IPS-20b (cell line): ENCODE data around the gene CERS4.
"Not testable (repeated sequence)": the region's sequence is repeated elsewhere in the genome, so short reads cannot be mapped to it uniquely, and the experiment has no call there.

ENCODE experiments used
- H3K27ac ChIP-seq: one replicate; pipeline ENCODE4 v1.5.1; 2013; ENCODE audit warnings: low read length
- H3K27me3 ChIP-seq: 2 replicates; pipeline ENCODE4 v1.6.1; 2013; ENCODE audit warnings: mild to moderate bottlenecking, low read length, inconsistent platforms; ENCODE audit not compliant: insufficient read depth
- H3K36me3 ChIP-seq: 2 replicates; pipeline ENCODE4 v1.6.1; 2013; ENCODE audit warnings: low read depth, mild to moderate bottlenecking, inconsistent platforms, low read length, moderate library complexity; ENCODE audit not compliant: insufficient read depth
- H3K4me1 ChIP-seq: 2 replicates; pipeline ENCODE4 v1.6.1; 2013; ENCODE audit warnings: mild to moderate bottlenecking, control low read depth, inconsistent platforms, low read length, moderate library complexity; ENCODE audit not compliant: insufficient read depth
- H3K4me3 ChIP-seq: 2 replicates; pipeline ENCODE4 v1.5.1; 2013; ENCODE audit warnings: mild to moderate bottlenecking, low read length, inconsistent platforms
- H3K9ac ChIP-seq: 2 replicates; pipeline ENCODE4 v1.6.1; 2013; ENCODE audit warnings: low read depth, mild to moderate bottlenecking, inconsistent platforms, low read length, moderate library complexity
- H3K9me3 ChIP-seq: 2 replicates; pipeline ENCODE4 v1.6.1; 2013; ENCODE audit warnings: mild to moderate bottlenecking, low read depth, low read length, inconsistent platforms; ENCODE audit not compliant: insufficient read depth

Gene CERS4

DNA sequence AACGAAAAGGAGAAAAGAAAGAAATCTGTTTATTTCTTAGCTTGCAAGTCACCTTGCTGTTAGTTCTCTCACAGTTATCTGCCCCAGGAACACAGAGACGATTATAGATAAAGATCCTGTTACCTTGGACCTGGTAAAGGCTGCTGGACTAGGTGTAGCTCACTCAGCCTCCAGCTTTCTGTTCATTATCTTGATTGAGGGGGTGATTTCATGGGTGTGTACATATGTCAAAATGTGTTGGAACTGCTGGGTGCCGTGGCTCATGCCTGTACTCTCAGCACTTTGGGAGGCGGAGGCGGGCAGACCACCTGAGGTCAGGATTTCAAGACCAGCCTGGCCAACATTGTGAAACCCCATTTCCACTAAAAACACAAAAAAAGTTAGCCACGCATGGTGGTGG lies 27.9 kb downstream of the CERS4 start:
- no peaks in the 10 kb centered on the region for H3K9me3 ChIP-seq
- peaks cover 10% of the 10 kb centered on the region; the same call in 1 of the 2 replicates for H3K4me1 ChIP-seq
- H3K4me3 ChIP-seq = no peak overlapping the region
- no peak overlapping the region for H3K9ac ChIP-seq
- H3K36me3 ChIP-seq = peaks cover 2% of the 10 kb centered on the region; the same call in 1 of the 2 replicates
- H3K27me3 ChIP-seq = no peaks in the 10 kb centered on the region
- H3K27ac ChIP-seq = no peak overlapping the region

DNA sequence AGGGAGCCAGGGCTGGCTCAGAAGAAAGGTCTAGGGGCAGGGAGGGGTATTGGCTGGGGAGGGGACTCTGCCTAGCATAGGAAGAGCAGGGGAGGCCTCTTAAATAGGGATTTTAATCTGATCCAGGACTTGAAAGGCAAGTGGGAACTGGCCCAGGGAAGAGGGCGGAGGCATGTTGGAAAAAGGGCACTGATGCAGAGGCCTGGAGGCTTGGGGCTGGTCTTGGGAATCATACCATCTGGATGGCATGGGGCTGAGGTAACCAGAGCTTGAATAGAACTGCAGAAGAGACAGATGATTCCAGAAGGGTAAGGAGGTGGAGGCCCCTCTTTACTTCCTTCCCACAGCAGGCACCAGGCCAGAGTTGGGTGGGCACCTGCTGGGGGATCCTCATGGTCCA lies 29.1 kb downstream of the CERS4 start:
- Histone ChIP-seq H3K36me3 (peaks cover 2% of the 10 kb centered on the region), H3K4me1 (peaks cover 10% of the 10 kb centered on the region; the same call in 1 of the 2 replicates), H3K9me3 (0 out of 2 replicates have a peak, but pooled peaks cover 2% of the 10 kb centered on the region), H3K9ac (no peak overlapping the region), H3K27me3 (no peaks in the 10 kb centered on the region), H3K27ac (no peak overlapping the region), H3K4me3 (no peak overlapping the region)

DNA sequence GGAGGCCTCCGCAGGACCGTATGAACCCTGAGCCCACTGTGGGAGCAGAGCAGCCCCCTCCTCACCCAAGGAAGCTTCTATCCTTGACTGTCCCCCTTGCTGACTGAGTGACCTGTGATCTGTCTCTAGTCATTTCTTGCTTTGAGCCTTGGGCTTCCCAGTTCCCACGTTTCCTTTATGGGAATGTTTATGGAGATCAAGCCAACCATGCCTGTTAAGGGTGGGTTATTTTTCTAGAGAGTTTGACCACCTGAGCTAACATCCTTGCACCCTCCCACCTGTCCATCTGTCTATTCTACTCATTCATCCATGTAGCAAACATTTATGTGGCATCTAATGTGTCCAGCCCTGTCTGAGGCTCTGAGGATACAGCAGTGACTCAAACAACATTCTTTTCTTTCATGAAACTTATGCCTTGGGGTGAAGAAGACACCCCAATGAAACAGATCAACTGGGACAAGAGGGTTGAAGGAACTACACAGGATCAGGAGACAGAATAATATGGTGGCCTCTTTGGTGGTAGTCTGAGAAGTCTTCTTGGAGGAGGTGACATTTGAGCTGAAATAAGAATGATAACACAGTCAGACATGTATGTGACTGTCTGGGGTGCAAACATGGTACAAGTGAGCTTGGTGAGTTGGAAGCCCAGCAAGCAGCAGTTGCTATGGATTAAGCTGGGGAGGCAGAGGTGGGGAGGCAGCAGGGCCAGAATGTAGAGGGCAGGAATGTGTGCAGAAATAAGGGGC lies 30.5 kb downstream of the CERS4 start:
- H3K9ac ChIP-seq = peak overlapping the region; percentile 52; the same call in 1 of the 2 replicates
- H3K4me1 ChIP-seq = peaks cover 10% of the 10 kb centered on the region; the same call in 1 of the 2 replicates
- H3K27ac ChIP-seq = no peak overlapping the region
- H3K4me3 ChIP-seq = no peak overlapping the region; the same call in 1 of the 2 replicates
- H3K36me3 ChIP-seq = peaks cover 2% of the 10 kb centered on the region
- H3K9me3 ChIP-seq = 0 out of 2 replicates have a peak, but pooled peaks cover 3% of the 10 kb centered on the region
- H3K27me3 ChIP-seq = no peaks in the 10 kb centered on the region

DNA sequence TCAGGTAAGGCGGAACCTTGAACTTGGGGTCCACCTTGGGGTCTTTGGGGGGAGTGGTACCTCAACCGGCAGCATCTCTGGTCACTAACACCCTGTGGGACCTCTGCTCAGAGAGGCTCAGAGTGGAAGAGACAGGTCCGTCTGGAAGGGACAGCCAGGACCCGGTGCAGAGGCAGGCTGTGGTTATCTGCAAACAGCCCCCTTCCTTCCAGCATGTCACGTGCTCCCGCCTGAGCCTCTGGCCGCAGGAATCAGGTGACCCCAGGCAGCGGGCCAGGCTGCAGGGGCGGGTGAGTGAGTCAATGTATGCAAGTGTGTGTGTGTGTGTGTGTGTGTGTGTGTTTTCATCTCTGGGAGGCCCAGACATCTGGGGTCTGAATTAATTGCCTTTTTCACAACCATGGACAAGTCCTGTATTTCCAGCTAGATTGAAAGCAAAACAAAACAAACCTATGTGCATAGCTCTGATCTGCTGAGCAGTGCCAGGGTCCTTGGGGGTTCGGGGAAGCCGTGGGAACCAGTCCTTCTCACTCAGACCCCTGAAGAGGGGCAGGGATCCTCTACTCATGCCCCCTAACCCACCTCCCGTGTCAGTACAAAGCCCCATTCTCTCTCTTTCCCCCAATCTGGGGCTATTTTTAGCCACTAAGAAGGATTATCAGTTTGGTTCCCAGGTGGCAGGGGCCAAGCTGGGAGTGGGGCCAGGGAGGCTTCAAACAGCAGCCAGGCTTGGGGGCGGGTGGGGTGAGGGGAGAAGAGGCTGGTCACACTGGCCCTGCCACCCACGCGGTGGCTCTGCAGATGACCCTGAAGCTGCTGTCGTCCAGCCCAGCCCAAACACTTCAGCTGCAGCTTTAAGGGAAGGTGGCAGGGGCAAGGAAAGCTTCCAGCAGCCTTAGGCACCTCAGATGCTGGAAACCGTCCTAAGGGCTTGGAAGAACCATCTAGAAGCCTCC lies 31.4 kb downstream of the CERS4 start:
- 0 out of 2 replicates have a peak, but pooled peaks cover 3% of the 10 kb centered on the region for H3K9me3 ChIP-seq
- H3K36me3 ChIP-seq = peaks cover under 1% of the 10 kb centered on the region
- H3K27me3 ChIP-seq = no peaks in the 10 kb centered on the region
- peak overlapping the region; percentile 53 for H3K27ac ChIP-seq
- H3K4me3 ChIP-seq = no peak overlapping the region; the same call in 1 of the 2 replicates
- peaks cover 10% of the 10 kb centered on the region; the same call in 1 of the 2 replicates for H3K4me1 ChIP-seq
- H3K9ac ChIP-seq = peak overlapping the region; percentile 68; the same call in 1 of the 2 replicates

DNA sequence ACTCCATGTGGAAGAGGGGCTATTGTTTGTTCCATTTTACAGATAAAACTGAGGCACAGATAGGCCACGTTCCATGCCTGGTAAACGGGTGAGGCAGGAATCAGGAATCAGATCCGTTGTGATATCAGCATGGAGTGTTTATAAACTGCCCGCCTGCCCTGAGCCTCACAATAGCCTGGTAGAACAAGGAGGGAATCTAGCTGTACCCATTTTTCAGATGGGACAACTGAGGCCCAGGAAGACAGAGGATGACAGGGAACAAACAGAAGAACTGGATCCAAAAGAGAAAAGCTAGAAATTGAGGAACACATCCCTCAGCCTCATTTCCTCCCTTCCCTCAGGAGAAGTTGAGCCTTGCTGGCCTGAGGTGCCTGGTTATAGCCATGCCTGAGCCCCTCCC lies 32.5 kb downstream of the CERS4 start:
- Histone ChIP-seq H3K9ac (no peak overlapping the region), H3K27me3 (no peaks in the 10 kb centered on the region), H3K36me3 (no peaks in the 10 kb centered on the region; the same call in none of the 2 replicates), H3K27ac (no peak overlapping the region), H3K4me1 (peaks cover 10% of the 10 kb centered on the region; the same call in 1 of the 2 replicates), H3K4me3 (no peak overlapping the region), H3K9me3 (0 out of 2 replicates have a peak, but pooled peaks cover 3% of the 10 kb centered on the region)

DNA sequence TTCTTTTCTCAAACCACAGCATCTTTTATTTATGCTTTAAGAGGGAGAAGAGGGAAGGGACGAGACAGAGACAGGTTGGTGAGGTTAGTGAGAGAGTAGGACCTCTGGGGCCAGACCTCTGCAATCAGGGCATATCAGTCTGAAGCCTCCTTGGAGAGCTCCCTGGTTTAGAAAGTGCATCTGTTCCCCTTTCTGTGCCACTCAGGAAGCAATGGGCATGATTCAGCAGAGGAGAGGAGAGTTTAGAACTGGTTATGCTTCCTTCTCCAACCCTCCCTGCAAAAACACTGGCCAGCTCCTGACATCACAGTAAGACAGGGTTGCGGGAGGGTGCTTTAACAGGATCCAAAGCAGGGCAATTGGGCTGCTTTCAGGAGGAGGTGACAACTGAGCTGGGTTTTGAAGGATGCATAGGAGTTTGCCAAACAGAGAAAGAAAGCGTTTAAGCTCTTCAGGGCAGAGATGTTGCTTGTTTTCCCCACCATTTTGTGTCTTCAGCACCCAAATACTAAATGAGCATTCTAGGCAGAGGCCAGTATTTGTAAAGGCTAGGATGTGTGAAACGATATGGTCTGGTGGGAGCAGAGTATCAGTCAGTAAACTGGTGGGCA lies 33.1 kb downstream of the CERS4 start:
- no peak overlapping the region for H3K27ac ChIP-seq
- H3K27me3 ChIP-seq = no peaks in the 10 kb centered on the region
- H3K36me3 ChIP-seq = no peaks in the 10 kb centered on the region; the same call in none of the 2 replicates
- no peak overlapping the region for H3K9ac ChIP-seq
- H3K9me3 ChIP-seq = 0 out of 2 replicates have a peak, but pooled peaks cover 3% of the 10 kb centered on the region
- no peak overlapping the region for H3K4me3 ChIP-seq
- peaks cover 10% of the 10 kb centered on the region; the same call in 1 of the 2 replicates for H3K4me1 ChIP-seq

DNA sequence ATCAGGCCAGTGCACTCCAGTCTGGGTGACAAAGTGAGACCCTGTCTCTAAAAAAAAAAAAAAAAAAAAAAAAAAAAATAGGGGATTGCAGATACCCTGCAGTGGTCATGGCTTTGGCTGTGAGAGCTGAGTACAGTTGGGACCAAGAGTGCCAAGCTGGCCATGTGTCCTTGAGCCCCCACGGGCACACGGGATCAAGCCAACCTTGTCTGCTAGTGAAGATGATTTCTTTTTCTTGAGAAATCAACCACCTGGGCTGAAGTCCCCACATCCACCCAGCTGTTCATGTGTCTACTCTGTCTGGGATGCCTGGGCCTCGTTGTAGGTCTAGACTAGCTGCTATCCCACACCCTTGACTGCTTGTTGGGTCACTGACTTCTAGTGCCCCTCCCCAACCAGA lies 34.0 kb downstream of the CERS4 start:
- Histone ChIP-seq H3K9me3 (0 out of 2 replicates have a peak, but pooled peaks cover 3% of the 10 kb centered on the region), H3K27ac (no peak overlapping the region), H3K36me3 (no peaks in the 10 kb centered on the region; the same call in none of the 2 replicates), H3K9ac (no peak overlapping the region), H3K4me1 (peaks cover 10% of the 10 kb centered on the region; the same call in 1 of the 2 replicates), H3K4me3 (no peak overlapping the region), H3K27me3 (no peaks in the 10 kb centered on the region)

DNA sequence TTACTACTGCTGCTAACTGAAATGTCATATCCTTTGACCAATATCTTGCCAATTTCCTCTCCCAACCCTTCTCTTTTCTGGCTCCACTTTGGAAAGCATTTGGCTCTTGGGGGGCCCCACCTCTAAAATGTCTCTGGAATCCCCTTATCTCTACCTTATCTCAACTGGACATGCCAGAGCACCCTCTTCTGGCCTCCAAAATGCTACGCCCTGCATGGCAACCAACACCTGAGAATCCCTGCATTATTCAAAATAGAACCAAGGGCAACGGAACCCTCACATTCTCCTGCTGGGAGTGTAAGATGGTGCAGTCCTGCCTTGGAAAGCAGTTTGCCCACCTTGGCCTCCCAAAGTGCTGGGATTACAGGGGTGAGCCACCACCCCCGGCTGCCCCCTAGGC lies 35.3 kb downstream of the CERS4 start:
- Histone ChIP-seq H3K9ac (no peak overlapping the region), H3K4me3 (no peak overlapping the region), H3K4me1 (peaks cover 10% of the 10 kb centered on the region; the same call in 1 of the 2 replicates), H3K27me3 (no peaks in the 10 kb centered on the region), H3K36me3 (no peaks in the 10 kb centered on the region; the same call in none of the 2 replicates), H3K27ac (no peak overlapping the region), H3K9me3 (0 out of 2 replicates have a peak, but pooled peaks cover 3% of the 10 kb centered on the region)

DNA sequence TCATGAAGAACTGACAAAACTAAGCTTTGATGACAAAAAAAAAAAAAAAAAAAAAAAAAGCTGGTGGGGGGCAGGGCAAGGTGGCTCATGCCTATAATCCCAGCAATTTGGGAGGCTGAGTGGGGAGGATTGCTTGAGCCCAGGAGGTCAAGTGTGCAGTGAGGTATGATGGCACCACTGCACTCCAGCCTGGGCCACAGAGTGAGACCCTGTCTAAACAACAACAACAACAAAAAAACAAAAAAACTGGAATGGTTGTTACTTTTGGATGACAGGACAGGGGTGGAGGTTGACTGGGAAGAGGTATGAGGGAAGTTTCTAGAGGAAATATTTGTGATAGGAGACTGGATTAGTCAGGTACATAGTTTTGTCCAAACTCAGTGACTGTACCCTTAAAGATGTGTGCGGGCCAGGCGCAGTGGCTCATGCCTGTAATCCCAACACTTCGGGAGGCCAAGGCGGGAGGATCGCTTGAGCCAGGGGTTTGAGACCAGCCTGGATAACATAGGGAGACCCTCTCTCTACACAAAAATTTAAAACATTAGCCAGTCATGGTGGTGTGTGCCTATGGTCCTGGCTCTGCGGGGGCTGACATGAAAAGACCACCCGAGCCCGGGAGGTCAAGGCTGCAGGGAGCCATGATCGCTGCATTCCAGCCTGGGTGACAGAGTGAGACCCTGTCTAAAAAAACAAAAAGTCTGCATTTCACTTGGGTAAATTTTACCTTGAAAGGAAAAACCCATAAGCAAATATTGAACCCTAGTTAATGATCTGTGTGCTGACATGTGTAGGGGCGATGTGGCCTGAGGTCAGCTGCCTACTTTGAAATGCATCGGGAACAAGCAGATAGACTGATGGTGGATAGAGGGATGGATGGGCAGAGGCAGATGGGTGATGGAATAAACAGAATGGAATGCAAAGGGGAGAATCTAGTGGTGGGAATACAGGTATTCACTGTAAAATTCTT lies 37.0 kb downstream of the CERS4 start:
- Histone ChIP-seq H3K9me3 (0 out of 2 replicates have a peak, but pooled peaks cover 3% of the 10 kb centered on the region), H3K36me3 (peaks cover 5% of the 10 kb centered on the region), H3K27me3 (no peaks in the 10 kb centered on the region), H3K9ac (no peak overlapping the region), H3K27ac (no peak overlapping the region), H3K4me1 (no peaks in the 10 kb centered on the region; the same call in 1 of the 2 replicates), H3K4me3 (no peak overlapping the region)

DNA sequence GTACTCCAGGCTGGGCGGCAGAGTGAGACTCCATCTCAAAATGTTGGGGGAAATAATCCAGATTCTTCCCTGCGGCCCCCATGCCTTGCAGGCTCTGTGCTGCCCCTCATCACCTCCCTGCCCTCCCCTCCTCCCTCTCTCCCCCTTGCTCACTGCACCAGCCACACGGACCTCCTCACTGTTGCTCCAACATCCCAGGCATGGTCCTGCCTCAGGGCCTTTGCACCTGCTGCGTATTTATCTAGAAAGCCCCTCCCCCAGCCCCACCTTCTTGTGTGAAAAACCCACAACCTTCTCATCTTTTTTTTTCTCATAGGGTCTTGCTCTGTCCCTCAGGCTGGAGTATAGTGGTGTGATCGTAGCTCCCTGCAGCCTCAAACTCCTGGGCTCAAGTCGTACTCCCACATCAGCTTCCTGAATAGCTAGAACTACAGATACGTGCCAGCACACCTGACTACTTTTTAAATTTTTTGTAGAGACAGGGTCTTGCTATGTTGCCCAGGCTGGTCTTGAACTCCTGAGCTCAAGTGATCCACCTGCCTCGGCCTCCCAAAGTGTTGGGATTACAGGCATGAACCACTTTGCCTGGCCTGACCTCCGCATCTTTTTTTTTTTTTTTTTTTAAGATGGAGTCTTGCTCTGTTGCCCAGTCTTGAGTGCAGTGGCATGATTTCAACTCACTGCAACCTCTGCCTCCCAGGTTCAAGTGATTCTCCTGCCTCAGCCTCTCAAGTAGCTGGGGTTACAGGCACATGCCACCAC lies 38.1 kb downstream of the CERS4 start:
- not testable (repeated sequence) for H3K9me3 ChIP-seq, H3K36me3 ChIP-seq, H3K4me1 ChIP-seq, H3K27me3 ChIP-seq, H3K9ac ChIP-seq, H3K27ac ChIP-seq, H3K4me3 ChIP-seq
